SHP77 treated with DMSO at 0.1 percent for 48 hours (cell line): ENCODE results near the gene ARRB1.

ENCODE experiments used
- DNase-seq: peaks from one replicate; lab custom pipeline; 2025; lab: John Stamatoyannopoulos, UW

The ARRB1 gene

GRCh38 chr11:75223954-75224643 is 127.4 kb downstream of the ARRB1 start:
- no peak for DNase-seq

DNA sequence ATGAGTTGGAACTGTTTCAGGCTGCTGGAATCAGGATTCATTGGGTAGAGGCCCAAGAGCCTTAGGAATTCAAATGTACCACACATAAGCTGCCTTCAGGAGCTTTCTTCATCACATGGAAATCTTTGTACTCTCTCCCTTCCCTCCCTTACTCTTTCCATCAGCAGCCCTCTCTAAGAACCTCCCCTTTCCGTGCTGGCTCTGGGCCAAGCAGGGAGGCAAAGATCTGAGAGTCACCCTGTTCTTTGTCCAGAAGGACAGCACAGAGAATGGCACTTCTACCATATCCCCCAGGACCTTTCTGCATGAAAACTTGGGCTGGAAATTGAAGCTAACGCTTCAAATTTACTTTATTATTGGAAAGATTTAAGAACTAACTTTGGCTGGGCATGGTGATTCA is 131.6 kb downstream of the ARRB1 start:
- DNase-seq, result no peak

GRCh38 chr11:75214843-75215242 is 136.6 kb downstream of the ARRB1 start:
- no peak for DNase-seq

- no peak for DNase-seq
Measured at GRCh38 chr11:75214411-75214821, 137.0 kb downstream of the ARRB1 start.
